ENCODE data around the gene FUZ. TPM values are rescaled to one million over a fixed set of nuclear protein-coding genes. Genes with fewer than 3 reads are reported as not detected.

FUZ gene
- total RNA-seq, 1 experiment from 2014 or later, result 13.9 TPM

DNA sequence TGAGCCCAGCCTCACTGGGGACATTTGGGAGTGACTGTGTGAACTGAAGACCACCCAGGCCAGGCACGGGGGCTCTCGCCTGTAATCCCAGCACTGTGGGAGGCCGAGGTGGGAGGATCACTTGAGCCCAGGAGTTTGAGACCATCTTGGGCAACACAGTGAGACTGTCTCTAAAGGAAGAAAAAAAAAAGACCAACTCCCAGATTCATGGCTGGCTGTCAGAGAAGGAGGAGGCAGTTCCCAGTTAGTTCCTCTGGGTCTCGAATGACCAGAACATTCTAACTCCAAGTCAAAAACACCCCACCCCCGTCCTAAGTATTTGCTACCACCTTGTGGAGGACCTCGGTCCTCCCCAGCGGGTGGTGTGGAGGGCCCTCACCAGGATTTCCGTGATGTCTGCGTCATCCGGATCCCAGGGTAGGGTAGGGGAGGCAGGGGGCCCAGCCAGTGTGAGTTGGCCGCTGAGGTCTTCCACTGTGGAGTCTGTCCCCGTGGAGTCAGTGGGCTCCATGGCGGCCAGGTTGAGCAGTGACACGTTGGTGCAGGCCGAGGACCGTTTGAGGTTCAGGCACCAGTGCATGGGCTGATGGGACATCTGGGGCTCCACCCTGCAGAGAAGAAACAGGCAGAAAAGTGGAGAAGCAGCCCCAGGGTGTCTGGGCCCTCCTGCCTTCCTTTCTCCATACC lies 51.3 kb downstream of the FUZ start:
- Histone ChIP-seq H3K4me3 (ENCODE audit: low read depth in 2 of 2, low read length in 2 of 2) (no peak overlapping the region), H3K27me3 (ENCODE audit: control insufficient read depth, insufficient read depth, low read length) (no peaks in the 10 kb centered on the region), H3K27ac (ENCODE audit: low read length) (no peak overlapping the region), H3K4me1 (ENCODE audit: control insufficient read depth, insufficient read depth, low read length) (peaks cover 6% of the 10 kb centered on the region), H3K9me3 (ENCODE audit: control insufficient read depth, insufficient read depth, low read depth, low read length) (no peaks in the 10 kb centered on the region), H3K36me3 (ENCODE audit: control insufficient read depth, insufficient read depth, low read length) (peaks cover 2% of the 10 kb centered on the region; the same call in 1 of the 2 replicates)
- ChIA-PET POLR2A (no interaction called here), CTCF (no interaction called here)
- in situ Hi-C loops (cut with HindIII; ENCODE audit: low pct_unique_long_range_greater_than_20kb, low sequenced_read_pairs) (no loop called here), intact Hi-C loops (cut with micrococcal nuclease; ENCODE audit: unreplicated experiment) (no loop called here)
- no peak for DNase-seq (ENCODE audit: low read depth, low spot score)
- no peak for ATAC-seq
- BruUV-seq (replicated peaks), result no TSS peak
- TF ChIP-seq, protein P1, sequence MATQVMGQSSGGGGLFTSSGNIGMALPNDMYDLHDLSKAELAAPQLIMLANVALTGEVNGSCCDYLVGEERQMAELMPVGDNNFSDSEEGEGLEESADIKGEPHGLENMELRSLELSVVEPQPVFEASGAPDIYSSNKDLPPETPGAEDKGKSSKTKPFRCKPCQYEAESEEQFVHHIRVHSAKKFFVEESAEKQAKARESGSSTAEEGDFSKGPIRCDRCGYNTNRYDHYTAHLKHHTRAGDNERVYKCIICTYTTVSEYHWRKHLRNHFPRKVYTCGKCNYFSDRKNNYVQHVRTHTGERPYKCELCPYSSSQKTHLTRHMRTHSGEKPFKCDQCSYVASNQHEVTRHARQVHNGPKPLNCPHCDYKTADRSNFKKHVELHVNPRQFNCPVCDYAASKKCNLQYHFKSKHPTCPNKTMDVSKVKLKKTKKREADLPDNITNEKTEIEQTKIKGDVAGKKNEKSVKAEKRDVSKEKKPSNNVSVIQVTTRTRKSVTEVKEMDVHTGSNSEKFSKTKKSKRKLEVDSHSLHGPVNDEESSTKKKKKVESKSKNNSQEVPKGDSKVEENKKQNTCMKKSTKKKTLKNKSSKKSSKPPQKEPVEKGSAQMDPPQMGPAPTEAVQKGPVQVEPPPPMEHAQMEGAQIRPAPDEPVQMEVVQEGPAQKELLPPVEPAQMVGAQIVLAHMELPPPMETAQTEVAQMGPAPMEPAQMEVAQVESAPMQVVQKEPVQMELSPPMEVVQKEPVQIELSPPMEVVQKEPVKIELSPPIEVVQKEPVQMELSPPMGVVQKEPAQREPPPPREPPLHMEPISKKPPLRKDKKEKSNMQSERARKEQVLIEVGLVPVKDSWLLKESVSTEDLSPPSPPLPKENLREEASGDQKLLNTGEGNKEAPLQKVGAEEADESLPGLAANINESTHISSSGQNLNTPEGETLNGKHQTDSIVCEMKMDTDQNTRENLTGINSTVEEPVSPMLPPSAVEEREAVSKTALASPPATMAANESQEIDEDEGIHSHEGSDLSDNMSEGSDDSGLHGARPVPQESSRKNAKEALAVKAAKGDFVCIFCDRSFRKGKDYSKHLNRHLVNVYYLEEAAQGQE (IDR thresholded peaks at IDR 0.05; ENCODE audit: insufficient read depth in 1 of 2, low read depth in 2 of 2, low read length in 1 of 2), result no peak
- TF ChIP-seq, protein P2, sequence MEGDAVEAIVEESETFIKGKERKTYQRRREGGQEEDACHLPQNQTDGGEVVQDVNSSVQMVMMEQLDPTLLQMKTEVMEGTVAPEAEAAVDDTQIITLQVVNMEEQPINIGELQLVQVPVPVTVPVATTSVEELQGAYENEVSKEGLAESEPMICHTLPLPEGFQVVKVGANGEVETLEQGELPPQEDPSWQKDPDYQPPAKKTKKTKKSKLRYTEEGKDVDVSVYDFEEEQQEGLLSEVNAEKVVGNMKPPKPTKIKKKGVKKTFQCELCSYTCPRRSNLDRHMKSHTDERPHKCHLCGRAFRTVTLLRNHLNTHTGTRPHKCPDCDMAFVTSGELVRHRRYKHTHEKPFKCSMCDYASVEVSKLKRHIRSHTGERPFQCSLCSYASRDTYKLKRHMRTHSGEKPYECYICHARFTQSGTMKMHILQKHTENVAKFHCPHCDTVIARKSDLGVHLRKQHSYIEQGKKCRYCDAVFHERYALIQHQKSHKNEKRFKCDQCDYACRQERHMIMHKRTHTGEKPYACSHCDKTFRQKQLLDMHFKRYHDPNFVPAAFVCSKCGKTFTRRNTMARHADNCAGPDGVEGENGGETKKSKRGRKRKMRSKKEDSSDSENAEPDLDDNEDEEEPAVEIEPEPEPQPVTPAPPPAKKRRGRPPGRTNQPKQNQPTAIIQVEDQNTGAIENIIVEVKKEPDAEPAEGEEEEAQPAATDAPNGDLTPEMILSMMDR (IDR thresholded peaks at IDR 0.05), result no peak
- no peak for TF ChIP-seq TCF7L2 (IDR thresholded peaks at IDR 0.05; ENCODE audit: low read depth, low read length)
- TF ChIP-seq SIN3A (IDR thresholded peaks at IDR 0.05; ENCODE audit: borderline replicate concordance, insufficient read depth, low read depth, low read length), result no peak
- TF ChIP-seq POLR2AphosphoS5 (IDR thresholded peaks at IDR 0.05; ENCODE audit: low read depth, low read length), result no peak

DNA sequence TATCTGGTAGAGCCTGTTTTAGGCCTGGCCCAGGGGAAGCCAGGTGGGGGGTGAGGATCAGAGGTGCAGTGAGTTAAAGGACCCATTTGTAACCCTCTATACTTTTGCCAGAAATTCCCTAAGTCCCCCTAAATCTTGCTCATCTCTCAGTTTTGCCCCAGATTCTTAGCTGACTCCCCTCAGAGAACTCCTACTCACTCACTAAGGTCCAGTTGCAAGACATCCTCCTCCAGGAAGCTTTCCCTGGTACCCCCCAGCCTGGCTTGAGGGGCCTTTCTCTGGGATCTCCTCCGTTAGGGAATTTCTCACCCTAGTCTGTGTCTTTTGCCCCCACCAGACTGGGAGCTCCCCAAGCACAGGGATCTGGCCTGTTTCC lies 51.9 kb downstream of the FUZ start:
- in situ Hi-C loops (cut with HindIII; ENCODE audit: low pct_unique_long_range_greater_than_20kb, low sequenced_read_pairs) (no loop called here), intact Hi-C loops (cut with micrococcal nuclease; ENCODE audit: unreplicated experiment) (no loop called here)
- no peak overlapping the region for H3K4me3 ChIP-seq (ENCODE audit: low read depth in 2 of 2, low read length in 2 of 2)
- H3K9me3 ChIP-seq (ENCODE audit: control insufficient read depth, insufficient read depth, low read depth, low read length), result no peaks in the 10 kb centered on the region
- H3K36me3 ChIP-seq (ENCODE audit: control insufficient read depth, insufficient read depth, low read length), result peaks cover 2% of the 10 kb centered on the region; the same call in 1 of the 2 replicates
- ChIA-PET POLR2A (no interaction called here), CTCF (no interaction called here)
- no peak for DNase-seq (ENCODE audit: low read depth, low spot score)
- peaks cover 6% of the 10 kb centered on the region for H3K4me1 ChIP-seq (ENCODE audit: control insufficient read depth, insufficient read depth, low read length)
- H3K27me3 ChIP-seq (ENCODE audit: control insufficient read depth, insufficient read depth, low read length), result no peaks in the 10 kb centered on the region
- no peak for TF ChIP-seq SIN3A (IDR thresholded peaks at IDR 0.05; ENCODE audit: borderline replicate concordance, insufficient read depth, low read depth, low read length)
- TF ChIP-seq POLR2AphosphoS5 (IDR thresholded peaks at IDR 0.05; ENCODE audit: low read depth, low read length), result no peak
- TF ChIP-seq, protein P1 (IDR thresholded peaks at IDR 0.05; ENCODE audit: insufficient read depth in 1 of 2, low read depth in 2 of 2, low read length in 1 of 2), result no peak
- TF ChIP-seq, protein P2 (IDR thresholded peaks at IDR 0.05), result no peak
- TF ChIP-seq TCF7L2 (IDR thresholded peaks at IDR 0.05; ENCODE audit: low read depth, low read length), result no peak
- no peak overlapping the region for H3K27ac ChIP-seq (ENCODE audit: low read length)
- BruUV-seq (replicated peaks), result no TSS peak
- no peak for ATAC-seq
